GM18873 (cell line): ENCODE results near the gene ZNF564.
A peak's percentile ranks its signal among the peaks of the same experiment; 100 is the strongest.
"Not testable (repeated sequence)": the region's sequence is repeated elsewhere in the genome, so short reads cannot be mapped to it uniquely, and the experiment has no call there.

Source experiments
- ATAC-seq: cut with Tn5 transposase; IDR thresholded peaks from one replicate; pipeline ENCODE4 v1.9.1; 2021; ENCODE audit warnings: mild to moderate bottlenecking, moderate library complexity, moderate number of reproducible peaks; ENCODE audit not compliant: unreplicated experiment, low FRiP score

The ZNF564 gene

GRCh38 chr19:12551060-12551832 lies at the start of gene ZNF564:
Gene ZNF564 (minus strand): TSS chr19:12551482. CDS start chr19:12551332, 150 bp downstream.
- peak; percentile 96 for ATAC-seq

- no peak for ATAC-seq
Observed at GRCh38 chr19:12597594-12597993, 46.3 kb upstream of the ZNF564 start.

DNA sequence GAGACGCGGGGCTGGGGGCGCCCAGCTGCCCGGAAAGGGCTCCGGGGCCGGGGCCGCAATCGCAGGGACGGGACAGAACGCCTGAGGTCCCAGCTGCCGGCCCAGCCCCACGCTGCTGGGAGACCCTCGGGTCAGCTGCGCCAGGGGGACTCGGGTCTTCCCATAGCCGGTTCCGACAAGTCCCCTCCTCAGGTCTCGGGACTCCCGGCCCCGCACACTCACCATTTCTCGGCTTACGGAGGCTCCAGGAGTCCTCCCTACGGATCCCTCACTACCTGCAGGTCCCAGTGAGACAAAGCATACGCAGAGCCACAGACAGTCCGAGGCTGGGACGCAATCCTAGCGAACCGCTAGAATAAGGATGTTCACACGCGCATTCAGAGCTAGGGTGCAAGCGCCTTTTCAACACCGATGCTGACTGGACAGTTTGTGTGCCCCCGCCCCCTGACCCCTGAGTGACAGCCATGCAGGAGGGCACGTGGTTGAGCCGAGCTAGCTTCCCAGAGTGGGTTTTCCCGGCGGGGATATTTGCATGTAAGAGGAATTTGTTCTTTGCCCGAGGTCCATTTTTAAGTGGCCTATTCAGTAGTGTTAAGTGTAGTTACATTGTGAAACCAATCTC lies 45.8 kb upstream of the ZNF564 start:
- ATAC-seq: no peak

DNA sequence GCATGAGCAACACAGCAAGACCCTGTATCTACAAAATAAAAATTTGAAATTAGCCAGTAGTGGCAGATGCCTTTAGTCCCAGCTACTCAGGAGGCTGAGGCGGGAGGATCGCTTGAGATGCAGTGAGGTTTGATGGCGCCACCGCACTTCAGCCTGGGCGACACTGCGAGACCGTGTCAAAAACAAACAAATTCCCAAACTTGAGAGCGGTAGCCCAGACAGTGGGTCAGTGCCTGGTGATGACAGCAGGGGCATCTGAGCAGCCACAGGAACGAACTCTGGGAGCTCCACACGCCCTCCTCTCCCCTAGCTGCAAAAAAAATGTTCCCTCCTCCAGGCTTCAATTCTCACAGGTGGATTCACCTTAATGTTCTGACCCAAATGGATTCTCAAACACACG lies 45.2 kb upstream of the ZNF564 start:
- ATAC-seq: no peak

GRCh38 chr19:12581100-12581499 lies 29.8 kb upstream of the ZNF564 start:
- ATAC-seq: no peak

- ATAC-seq: no peak
Observed at GRCh38 chr19:12580180-12580694, 29.0 kb upstream of the ZNF564 start.

DNA sequence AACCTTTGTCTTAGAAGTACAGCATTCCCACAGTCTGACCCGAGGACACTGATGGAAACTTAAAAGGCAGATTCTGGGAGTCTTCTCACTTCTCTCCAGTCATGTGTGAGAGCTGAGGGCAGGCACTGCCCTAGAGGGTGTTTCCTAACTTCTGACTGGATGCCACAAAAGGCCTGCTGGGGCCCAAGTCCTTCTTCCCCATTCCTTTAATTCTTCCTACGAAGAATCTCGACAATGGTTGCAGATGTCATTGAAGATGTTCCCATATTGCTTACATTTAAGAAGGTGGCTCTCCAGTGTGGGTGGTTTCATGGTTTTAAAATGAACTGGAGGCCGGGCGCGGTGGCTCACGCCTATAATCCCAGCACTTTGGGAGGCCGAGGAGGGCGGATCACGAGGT lies 27.4 kb upstream of the ZNF564 start:
- ATAC-seq: no peak

- ATAC-seq: no peak
Observed at GRCh38 chr19:12574036-12574435, 22.8 kb upstream of the ZNF564 start.

DNA sequence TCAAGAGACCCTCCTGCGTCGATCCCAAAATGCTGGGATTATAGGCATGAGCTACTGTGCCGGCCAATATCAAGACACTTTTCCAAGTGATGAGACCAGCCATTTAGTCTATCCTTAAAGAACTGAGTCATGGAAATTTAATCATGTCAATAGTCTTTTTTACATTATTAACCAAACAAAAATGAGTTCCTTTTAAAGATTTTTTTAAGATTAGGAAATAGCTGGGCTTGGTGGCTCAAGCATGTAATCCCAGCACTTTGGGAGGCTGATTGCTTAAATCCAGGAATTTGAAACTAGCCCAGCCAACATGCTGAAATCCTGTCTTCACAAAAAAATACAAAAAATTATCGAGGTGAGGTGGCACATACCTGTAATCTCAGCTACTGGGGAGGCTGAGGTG lies 16.7 kb upstream of the ZNF564 start:
- no peak for ATAC-seq

DNA sequence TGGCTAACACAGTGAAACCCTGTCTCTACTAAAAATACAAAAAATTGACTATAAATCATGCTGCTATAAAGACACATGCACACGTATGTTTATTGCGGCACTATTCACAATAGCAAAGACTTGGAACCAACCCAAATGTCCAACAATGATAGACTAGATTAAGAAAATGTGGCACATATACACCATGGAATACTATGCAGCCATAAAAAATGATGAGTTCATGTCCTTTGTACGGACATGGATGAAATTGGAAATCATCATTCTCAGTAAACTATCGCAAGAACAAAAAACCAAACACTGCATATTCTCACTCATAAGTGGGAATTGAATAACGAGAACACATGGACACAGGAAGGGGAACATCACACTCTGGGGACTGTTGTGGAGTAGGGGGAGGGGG lies 15.1 kb upstream of the ZNF564 start:
- ATAC-seq: not testable (repeated sequence)

GRCh38 chr19:12564016-12564664 lies 12.9 kb upstream of the ZNF564 start:
- ATAC-seq: no peak

DNA sequence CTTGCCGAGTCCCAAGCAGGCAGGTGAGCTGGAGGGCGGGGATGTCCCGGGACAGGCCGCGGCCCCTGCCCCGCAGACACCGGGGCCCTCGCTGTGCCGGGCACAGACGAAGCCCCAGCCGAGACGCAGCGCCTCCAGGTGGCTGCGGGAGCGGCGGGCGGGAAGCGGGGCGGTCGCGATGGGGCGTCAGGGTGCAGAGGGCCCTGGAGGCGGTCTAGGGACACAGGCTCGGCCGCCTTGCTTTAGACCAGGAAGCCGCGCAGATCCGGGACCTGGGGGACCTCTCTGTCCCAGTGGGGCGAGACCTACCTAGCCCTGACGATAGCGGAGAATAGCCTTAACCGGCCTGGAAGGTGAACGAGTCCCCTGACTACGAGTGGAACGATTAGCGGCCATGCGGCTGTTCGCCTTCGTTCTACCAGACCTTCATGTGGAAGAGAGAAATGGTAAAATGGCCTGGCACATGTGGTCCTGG lies 4.2 kb upstream of the ZNF564 start:
- ATAC-seq: no peak

GRCh38 chr19:12546903-12547302 lies 4.4 kb downstream of the ZNF564 start:
- ATAC-seq: no peak

DNA sequence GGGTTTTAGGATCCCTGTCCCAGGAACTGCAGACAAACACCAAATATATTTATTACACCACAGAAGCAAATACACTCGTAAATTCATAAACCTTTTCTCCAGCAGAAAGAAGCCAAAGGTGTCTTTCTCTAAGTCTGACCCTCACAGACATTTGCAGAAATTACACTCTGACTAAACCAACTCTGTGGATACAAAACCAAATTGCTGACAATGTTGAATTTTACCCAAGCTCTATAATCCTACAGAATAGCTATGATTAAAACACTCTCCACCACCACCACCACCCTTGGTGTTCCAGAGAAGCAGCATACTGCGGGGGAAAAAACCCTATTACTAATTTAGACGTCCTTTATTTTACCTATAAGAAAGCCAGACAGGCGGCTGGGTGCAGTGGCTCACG lies 5.2 kb downstream of the ZNF564 start:
- no peak for ATAC-seq

- no peak for ATAC-seq
Observed at GRCh38 chr19:12545267-12545666, 6.0 kb downstream of the ZNF564 start.

DNA sequence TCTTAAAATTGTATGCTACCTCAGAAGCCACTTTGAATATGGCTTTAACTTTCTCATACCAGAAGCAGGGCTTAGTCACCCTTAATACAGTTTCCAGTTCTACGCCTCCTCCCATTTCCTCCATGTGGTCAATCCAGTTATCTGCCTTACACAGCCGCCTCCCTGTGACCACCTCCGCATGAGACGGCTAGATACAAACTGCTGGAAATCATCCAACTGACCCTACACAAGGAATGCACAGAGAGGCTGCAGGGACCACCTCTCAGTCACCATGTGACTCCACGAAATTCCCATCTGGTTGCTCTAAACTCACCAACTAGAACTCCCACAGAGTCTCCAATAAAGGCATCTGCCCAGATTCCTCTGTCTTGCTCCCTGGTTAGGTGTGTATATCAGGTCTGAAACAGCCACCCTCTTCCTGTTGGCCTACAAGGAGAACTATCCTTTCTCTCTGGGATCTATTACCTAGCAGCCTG lies 6.8 kb downstream of the ZNF564 start:
- no peak for ATAC-seq

- no peak for ATAC-seq
Observed at GRCh38 chr19:12543855-12544254, 7.4 kb downstream of the ZNF564 start.

GRCh38 chr19:12527034-12527836 lies 24.0 kb downstream of the ZNF564 start:
- no peak for ATAC-seq

DNA sequence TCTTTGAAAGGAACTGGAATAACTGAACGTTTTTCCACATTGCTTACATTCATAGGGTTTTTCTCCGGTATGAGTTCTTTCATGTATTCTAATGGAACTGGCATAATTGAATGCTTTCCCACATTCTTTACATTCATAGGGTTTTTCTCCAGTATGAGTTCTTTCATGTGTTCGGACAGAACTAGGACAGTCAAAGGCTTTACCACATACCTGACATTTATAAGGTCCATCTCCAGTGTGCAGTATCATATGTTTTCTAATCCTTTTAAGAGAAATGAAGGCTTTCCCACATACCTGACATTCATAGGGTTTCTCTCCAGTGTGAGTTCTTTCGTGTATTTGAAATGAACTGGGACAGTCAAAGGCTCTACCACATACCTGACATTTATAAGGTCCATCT lies 24.7 kb downstream of the ZNF564 start:
- no peak for ATAC-seq

DNA sequence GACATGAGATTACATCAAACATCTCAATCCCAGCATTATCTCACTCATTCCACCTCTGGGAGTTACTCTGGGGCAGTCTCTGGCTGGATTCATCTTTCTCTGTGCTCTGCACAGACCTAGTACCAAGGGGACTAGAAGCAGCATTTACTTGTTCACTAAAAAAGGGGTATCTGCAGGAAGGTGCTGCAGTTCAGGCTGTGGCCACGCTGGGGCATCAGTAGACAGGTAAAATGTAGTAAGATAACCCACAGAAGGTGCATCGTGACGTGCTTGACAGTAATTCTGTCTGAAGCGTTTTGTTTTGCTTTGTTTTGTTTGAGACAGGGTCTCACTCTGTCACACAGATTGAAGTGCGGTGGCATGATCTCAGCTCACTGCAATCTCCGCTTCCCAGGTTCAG lies 29.3 kb downstream of the ZNF564 start:
- ATAC-seq: no peak
